GM21381 (cell line): ENCODE measurements around the gene QSOX2.
"Not testable (repeated sequence)": the region's sequence is repeated elsewhere in the genome, so short reads cannot be mapped to it uniquely, and the experiment has no call there.

Experiments
- ATAC-seq: cut with Tn5 transposase; IDR thresholded peaks from one replicate; pipeline ENCODE4 v1.9.1; 2021; ENCODE audit warnings: mild to moderate bottlenecking, moderate library complexity; ENCODE audit not compliant: unreplicated experiment

Gene QSOX2

GRCh38 chr9:136282272-136282861, 36.8 kb upstream of the QSOX2 start:
- no peak for ATAC-seq

DNA sequence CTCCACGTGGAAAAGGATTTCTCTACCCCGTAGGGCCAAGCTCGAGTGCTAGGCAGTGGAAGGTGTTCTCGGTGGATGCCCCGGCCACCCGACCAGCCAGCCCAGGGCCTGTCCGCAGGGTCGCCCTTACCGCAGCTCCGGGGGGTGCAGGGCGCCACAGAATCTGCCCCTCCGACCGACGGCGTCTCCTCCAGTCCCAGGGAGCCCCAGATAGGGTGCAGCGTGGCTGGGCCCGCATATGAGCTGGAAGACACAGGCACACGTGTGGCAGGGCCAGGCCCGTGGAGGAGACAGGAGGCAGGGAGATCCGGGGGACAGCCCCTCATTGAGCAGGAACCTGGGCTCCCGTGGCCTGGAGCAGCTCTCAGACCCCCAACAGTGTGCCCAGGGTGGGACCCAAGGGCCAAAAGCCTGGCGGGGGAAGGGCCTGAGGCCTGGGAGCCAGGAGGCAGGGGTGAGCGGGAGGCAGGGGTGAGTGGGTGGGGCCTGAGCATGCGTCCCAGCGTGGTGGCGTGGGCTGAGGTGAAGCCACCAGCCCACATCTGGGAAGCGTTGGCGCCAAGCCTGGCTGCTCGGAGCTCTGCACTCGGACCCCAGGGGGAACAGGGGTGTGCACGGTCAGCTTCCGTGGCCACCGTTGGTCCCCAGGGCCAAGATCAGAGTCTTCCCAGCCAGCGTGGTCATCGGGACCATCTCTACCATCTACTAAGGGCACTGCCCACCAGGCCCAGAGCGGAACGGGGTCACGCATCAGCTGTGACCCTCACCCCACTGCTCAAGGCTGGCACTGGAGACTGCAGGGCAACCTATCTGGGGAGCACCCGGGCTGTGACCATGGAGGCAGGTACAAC, 36.0 kb upstream of the QSOX2 start:
- ATAC-seq = no peak

- ATAC-seq = no peak
These were observed 35.1 kb upstream of the QSOX2 start for GRCh38 chr9:136280535-136281315.

DNA sequence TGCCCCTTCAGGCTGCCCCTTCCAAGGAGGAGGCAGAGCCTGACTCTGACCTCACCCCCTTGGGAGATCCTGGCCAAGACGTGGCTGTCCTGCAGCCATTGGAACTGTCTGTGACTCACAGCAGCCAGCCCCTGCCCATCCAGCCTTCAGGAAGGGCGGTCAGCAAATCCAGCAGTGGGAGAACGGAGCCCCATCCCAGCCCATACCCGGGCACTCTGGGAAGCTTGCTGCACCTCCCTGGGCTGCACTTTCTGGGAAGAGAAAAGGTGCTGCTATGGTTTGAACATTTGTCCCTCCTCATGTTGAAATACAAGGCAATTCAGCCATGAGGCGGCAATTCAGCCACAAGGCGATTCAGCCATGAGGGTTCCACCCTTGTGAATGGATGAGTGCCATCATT, 33.9 kb upstream of the QSOX2 start:
- ATAC-seq = no peak

DNA sequence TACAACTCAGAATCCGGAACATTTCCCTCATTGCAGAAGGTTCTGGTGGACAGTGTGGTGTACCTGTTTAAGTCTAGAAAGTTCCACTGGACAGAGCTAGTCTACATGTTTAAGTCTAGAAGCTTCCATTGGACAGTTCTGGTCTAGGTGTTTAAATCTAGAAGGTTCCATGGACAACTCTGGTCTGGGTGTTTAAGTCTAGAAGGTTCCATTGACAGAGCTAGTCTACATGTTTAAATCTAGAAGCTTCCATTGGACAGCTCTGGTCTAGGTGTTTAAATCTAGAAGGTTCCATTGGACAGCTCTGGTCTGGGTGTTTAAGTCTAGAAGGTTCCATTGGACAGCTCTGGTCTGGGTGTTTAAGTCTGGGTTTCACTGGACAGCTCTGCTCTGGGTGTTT, 33.3 kb upstream of the QSOX2 start:
- no peak for ATAC-seq

- no peak for ATAC-seq
These were observed 32.6 kb upstream of the QSOX2 start for GRCh38 chr9:136278221-136278620.

GRCh38 chr9:136277746-136278145, 32.1 kb upstream of the QSOX2 start:
- ATAC-seq = no peak

- ATAC-seq = no peak
These were observed 31.1 kb upstream of the QSOX2 start for GRCh38 chr9:136276716-136277115.

- ATAC-seq = no peak
These were observed 30.2 kb upstream of the QSOX2 start for GRCh38 chr9:136275655-136276429.

DNA sequence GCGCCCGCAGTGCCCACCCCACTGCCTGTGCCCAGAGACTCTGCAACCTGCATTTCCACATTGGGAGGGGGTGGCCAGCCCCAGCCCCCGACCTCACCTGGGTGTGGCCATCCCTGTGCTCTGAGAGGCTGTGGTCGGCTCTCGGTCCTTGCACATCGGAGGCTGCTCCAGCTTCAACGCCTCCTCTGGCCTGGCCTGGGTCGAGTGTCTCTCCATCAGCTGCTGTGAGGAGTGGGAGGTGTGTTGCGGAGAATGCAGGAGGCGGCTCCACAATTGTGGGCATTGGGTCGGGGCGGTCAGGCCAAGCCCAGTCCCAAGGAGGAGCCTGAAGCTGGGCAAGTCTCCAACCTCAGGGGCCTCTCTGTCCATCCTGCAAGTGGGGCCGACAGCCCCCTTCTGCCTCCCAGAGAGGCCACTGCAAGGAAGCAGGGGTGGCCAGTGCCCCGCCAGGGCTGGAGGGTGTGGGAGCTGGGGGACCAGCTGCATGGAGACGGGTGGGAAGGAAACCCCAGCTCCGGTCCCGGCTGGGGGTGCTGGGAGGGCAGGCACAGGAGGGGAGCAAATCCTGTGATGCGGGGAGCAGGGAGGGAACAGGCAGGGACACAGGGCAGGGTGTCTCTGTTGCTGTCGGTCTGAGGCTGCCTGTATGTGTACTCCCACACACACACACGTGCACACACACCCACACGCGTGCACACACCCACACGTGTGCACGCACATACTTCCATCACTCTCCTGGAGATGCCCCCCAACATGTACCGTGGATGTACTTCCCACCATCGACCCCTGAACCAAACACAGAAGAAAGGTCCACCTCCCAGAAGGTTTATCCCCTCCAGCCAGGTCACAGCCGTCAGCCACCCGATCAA, 29.4 kb upstream of the QSOX2 start:
- ATAC-seq = no peak

DNA sequence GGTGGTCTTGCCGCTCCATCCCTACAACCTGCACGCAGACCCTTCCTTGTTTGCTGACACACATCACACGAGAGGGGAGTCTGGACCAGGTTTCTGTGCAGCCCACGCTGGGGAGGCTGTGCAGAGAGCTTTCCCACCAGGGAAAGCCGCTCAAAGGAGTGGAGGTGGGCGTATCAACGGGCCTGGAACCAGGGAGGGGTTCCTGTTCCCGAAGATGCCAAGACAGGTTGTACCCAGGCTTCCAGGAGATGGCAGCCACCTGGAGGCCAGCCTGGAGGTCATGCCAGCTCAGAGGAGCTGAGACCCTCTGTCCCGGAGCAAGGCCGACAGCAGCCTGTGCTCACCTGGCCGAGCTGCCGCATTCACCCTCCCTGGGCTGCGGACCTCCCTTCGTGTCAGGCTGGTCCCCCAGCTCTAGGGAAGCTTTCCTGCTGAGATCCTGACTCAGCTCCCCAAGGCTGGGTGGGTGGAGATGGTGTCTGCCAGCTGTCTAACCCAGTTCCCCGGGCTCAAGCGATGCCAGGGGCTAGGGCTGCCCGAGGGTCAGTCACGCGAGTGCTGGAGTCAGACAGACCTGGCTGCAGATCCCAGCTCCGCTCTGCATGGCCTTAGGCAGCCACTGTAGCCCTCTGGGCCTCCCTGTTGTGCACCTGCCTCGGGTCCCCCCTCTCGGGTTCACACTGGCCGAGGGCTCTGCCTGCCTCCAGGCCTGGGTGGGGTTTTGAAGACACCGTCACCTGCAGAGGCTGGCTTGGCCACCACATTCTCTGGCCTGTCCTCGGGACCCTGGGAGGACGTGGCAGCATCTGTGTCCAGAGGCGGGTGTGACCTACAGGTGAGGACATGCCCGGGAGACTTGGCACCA, 28.5 kb upstream of the QSOX2 start:
- no peak for ATAC-seq

DNA sequence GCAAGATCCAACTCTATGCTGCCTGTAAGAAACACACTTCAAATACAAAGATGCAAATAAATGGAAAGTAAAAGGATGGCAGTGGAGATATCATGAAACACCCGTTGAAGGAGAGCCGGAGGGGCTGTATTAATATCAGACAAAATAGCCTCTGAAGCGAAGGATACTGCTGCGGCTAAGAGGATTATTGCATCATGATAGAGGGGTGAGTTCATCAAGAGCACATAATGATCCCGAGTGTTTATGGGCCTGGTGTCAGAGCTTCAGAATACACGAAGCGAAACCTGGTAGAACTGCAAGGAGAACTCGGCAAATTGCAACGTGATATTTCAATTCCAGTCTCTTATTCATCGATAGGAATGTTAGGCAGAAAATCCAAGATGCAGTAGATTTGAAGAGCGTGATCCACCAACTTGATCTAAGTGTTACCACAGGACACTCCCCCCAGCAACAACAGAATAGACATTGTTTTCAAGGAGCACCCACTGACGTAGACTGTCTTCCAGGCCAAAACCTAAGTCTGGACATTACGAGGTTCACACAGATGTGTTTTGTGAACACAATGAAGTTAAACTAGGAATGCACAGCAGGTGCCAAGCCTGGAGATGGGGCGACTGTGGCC, 27.7 kb upstream of the QSOX2 start:
- no peak for ATAC-seq

GRCh38 chr9:136270173-136270705, 24.6 kb upstream of the QSOX2 start:
- no peak for ATAC-seq

GRCh38 chr9:136268735-136269134, 23.1 kb upstream of the QSOX2 start:
- ATAC-seq = no peak

DNA sequence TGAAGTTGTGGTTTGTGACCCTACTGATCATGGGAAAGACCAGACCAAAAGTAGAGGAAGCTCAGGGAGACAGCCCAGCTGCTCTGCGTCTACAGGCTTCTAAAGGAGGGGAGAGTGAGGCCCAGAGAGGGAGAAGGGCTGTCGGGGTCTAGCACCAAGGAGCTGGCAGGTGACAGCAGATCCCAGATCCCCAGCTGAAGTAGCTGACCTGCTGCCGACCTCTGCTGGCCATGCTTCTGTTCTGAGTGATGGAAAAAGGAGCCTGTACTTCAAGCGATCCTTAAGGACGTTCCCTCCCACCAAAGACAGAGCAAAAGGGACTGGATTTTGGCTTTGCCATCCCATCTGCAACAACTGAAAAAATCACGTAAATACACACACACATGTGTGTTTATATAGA, 22.7 kb upstream of the QSOX2 start:
- ATAC-seq = no peak

- peak; percentile 75 for ATAC-seq
These were observed 21.9 kb upstream of the QSOX2 start for GRCh38 chr9:136267261-136268111.

DNA sequence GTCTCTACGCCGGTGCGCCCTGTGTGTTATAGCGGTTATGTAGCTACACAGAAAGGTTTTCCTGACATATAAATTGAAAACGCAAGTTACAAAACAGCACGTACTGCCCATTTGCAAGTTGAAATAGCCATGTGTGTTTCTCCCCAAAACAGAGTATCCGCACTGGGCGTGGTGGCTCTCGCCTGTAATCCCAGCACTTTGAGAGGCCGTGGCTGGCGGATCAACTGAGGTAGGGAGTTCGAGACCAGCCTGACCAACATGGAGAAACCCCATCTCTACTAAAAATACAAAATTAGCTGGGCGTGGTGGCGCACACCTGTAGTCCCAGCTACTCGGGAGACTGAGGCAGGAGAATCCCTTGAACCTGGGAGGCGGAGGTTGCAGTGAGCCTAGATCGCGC, 21.0 kb upstream of the QSOX2 start:
- ATAC-seq = not testable (repeated sequence)
